OCI-LY3 (cell line): ENCODE measurements around the gene CTF1.
"Not testable (repeated sequence)": the region's sequence is repeated elsewhere in the genome, so short reads cannot be mapped to it uniquely, and the experiment has no call there.

Experiments used
- H2AFZ ChIP-seq: fragments of 200-600, 300-600 bp; shearing (Covaris generic); 2 replicates; pipeline ENCODE4 v1.6.0; 2014; ENCODE audit warnings: antibody characterized with exemption, low read depth, low read length
- H3K27ac ChIP-seq: fragments of 200-600, 300-600 bp; sonication (generic); 2 replicates; pipeline ENCODE4 v1.5.1; 2014; ENCODE audit warnings: mild to moderate bottlenecking, low read length, moderate library complexity, mixed read lengths
- H3K27me3 ChIP-seq: fragments of 200-600, 300-600 bp; sonication (generic); 2 replicates; pipeline ENCODE4 v1.6.1; 2014; ENCODE audit warnings: low read depth, low read length, mixed read lengths
- H3K36me3 ChIP-seq: fragments of 200-600, 300-600 bp; sonication (generic); replicated peaks from 2 replicates; pipeline ENCODE3; 2014; ENCODE audit warnings: low read depth, low read length, mixed read lengths
- H3K4me1 ChIP-seq: fragments of 300-600, 200-600 bp; sonication (generic); 2 replicates; pipeline ENCODE4 v1.6.1; 2014; ENCODE audit warnings: low read length, mixed read lengths
- H3K4me2 ChIP-seq: fragments of 200-600, 300-600 bp; sonication (generic); 2 replicates; pipeline ENCODE4 v1.6.1; 2014; ENCODE audit warnings: low read length, mixed read lengths
- H3K4me3 ChIP-seq: fragments of 300-600, 200-600 bp; sonication (generic); 2 replicates; pipeline ENCODE4 v1.5.1; 2014; ENCODE audit warnings: antibody characterized with exemption, mild to moderate bottlenecking, low read length, moderate library complexity
- H3K79me2 ChIP-seq: fragments of 300-600, 200-600 bp; shearing (Covaris generic); 2 replicates; pipeline ENCODE4 v1.6.1; 2014; ENCODE audit warnings: mild to moderate bottlenecking, low read length, mixed read lengths
- H3K9ac ChIP-seq: fragments of 300-600, 200-600 bp; shearing (Covaris generic); 2 replicates; pipeline ENCODE4 v1.6.0; 2014; ENCODE audit warnings: mild to moderate bottlenecking, low read length, moderate library complexity
- H3K9me3 ChIP-seq: fragments of 200-600, 300-600 bp; shearing (Covaris generic); 2 replicates; pipeline ENCODE4 v1.6.1; 2014; ENCODE audit warnings: low read length, mixed read lengths; ENCODE audit not compliant: insufficient read depth
- H4K20me1 ChIP-seq: fragments of 200-600, 300-600 bp; sonication (generic); 2 replicates; pipeline ENCODE4 v1.6.1; 2016; ENCODE audit warnings: low read length, mixed read lengths; ENCODE audit not compliant: insufficient read depth
- EZH2phosphoT487 ChIP-seq: fragments of 200-600 bp; shearing (Covaris generic); IDR thresholded peaks from 2 replicates; pipeline ENCODE4 v1.6.1; 2018; ENCODE audit warnings: antibody characterized with exemption, mixed run types, low read depth
- TF ChIP-seq, protein P1 (sequence below): fragments of 200-600, 300-600 bp; sonication (generic); IDR thresholded peaks from 2 replicates; pipeline ENCODE4 v1.5.1; 2014; ENCODE audit warnings: antibody characterized with exemption, low read length, low read depth

CTF1 gene

GRCh38 chr16:30930160-30930571 lies 33.8 kb downstream of the CTF1 start:
- H3K36me3 ChIP-seq, result peaks cover 3% of the 10 kb centered on the region
- H3K4me1 ChIP-seq, result no peaks in the 10 kb centered on the region
- H2AFZ ChIP-seq, result no peak overlapping the region
- no peak overlapping the region for H3K4me3 ChIP-seq
- H4K20me1 ChIP-seq, result no peaks in the 10 kb centered on the region
- H3K79me2 ChIP-seq, result no peaks in the 10 kb centered on the region
- H3K4me2 ChIP-seq, result no peak overlapping the region
- H3K27ac ChIP-seq, result no peak overlapping the region
- TF ChIP-seq, protein P1, sequence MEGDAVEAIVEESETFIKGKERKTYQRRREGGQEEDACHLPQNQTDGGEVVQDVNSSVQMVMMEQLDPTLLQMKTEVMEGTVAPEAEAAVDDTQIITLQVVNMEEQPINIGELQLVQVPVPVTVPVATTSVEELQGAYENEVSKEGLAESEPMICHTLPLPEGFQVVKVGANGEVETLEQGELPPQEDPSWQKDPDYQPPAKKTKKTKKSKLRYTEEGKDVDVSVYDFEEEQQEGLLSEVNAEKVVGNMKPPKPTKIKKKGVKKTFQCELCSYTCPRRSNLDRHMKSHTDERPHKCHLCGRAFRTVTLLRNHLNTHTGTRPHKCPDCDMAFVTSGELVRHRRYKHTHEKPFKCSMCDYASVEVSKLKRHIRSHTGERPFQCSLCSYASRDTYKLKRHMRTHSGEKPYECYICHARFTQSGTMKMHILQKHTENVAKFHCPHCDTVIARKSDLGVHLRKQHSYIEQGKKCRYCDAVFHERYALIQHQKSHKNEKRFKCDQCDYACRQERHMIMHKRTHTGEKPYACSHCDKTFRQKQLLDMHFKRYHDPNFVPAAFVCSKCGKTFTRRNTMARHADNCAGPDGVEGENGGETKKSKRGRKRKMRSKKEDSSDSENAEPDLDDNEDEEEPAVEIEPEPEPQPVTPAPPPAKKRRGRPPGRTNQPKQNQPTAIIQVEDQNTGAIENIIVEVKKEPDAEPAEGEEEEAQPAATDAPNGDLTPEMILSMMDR, result no peak
- no peak for TF ChIP-seq EZH2phosphoT487
- no peaks in the 10 kb centered on the region for H3K27me3 ChIP-seq
- no peaks in the 10 kb centered on the region for H3K9me3 ChIP-seq
- no peak overlapping the region for H3K9ac ChIP-seq

GRCh38 chr16:30931068-30931650 lies 34.7 kb downstream of the CTF1 start:
- Histone ChIP-seq H3K9me3 (no peaks in the 10 kb centered on the region), H3K79me2 (no peaks in the 10 kb centered on the region)
- no peak for TF ChIP-seq EZH2phosphoT487
- TF ChIP-seq, protein P1, result no peak

GRCh38 chr16:30934827-30935557 lies 38.6 kb downstream of the CTF1 start:
- Histone ChIP-seq H3K27ac (no peak overlapping the region), H3K4me1 (no peaks in the 10 kb centered on the region), H3K4me2 (no peak overlapping the region), H3K9me3 (no peaks in the 10 kb centered on the region), H3K27me3 (no peaks in the 10 kb centered on the region), H4K20me1 (no peaks in the 10 kb centered on the region), H2AFZ (no peak overlapping the region), H3K79me2 (no peaks in the 10 kb centered on the region), H3K4me3 (no peak overlapping the region), H3K9ac (no peak overlapping the region), H3K36me3 (peaks cover 3% of the 10 kb centered on the region)
- TF ChIP-seq, protein P1, result peak; percentile 47
- no peak for TF ChIP-seq EZH2phosphoT487

More at GRCh38 chr16:30931068-30931650, 34.7 kb downstream of the CTF1 start:
- H3K27ac ChIP-seq, result no peak overlapping the region
- H4K20me1 ChIP-seq, result no peaks in the 10 kb centered on the region
- H3K4me1 ChIP-seq, result no peaks in the 10 kb centered on the region
- no peak overlapping the region for H2AFZ ChIP-seq
- no peak overlapping the region for H3K9ac ChIP-seq
- H3K4me3 ChIP-seq, result no peak overlapping the region
- H3K4me2 ChIP-seq, result no peak overlapping the region
- peaks cover 3% of the 10 kb centered on the region for H3K36me3 ChIP-seq
- H3K27me3 ChIP-seq, result no peaks in the 10 kb centered on the region

DNA sequence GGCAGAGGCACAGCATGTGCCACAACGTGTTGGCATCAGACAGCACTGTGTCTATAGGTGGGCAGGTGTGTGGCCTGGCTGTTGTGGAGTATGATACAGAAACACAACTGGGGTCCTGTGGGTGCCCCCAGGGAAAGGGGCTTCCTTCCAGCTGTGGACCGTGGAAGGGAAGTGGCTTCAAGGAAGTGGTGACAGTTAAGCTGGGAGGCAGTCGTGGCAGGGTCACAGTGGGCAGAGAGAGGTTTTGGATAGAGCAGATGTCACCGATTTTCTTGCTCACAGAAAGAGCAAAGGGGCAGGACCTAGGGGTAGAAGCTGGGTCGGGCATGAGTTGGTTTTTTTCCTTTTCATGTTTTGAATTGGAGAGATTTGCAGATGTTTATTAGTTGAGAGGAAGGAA lies 41.3 kb downstream of the CTF1 start:
- TF ChIP-seq, protein P1, result no peak
- TF ChIP-seq EZH2phosphoT487, result no peak
- Histone ChIP-seq H3K9me3 (no peaks in the 10 kb centered on the region), H4K20me1 (no peaks in the 10 kb centered on the region), H3K27ac (no peak overlapping the region), H3K4me1 (peaks cover 9% of the 10 kb centered on the region), H3K4me3 (no peak overlapping the region), H2AFZ (no peak overlapping the region), H3K4me2 (no peak overlapping the region), H3K9ac (no peak overlapping the region), H3K36me3 (peaks cover 3% of the 10 kb centered on the region), H3K27me3 (no peaks in the 10 kb centered on the region), H3K79me2 (no peaks in the 10 kb centered on the region)

DNA sequence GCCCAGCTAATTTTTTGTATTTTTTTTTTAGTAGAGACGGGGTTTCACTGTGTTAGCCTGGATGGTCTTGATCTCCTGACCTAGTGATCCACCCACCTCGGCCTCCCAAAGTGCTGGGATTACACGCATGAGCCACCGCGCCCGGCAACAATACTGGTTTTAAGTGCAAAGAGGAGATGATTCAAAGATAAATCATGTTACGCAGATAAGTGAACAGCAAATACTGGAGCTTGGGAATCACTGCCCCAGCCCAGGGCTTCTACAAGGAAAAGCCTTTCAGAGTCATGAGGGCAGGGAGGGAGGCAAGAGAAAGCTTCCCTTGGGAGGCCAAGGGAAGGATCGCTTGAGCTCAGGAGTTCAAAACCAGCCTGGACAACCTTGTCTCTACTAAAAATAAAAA lies 43.2 kb downstream of the CTF1 start:
- not testable (repeated sequence) for H3K27me3 ChIP-seq, H3K27ac ChIP-seq, H3K4me2 ChIP-seq, H3K4me3 ChIP-seq, H3K4me1 ChIP-seq, H3K9me3 ChIP-seq, H3K79me2 ChIP-seq, H2AFZ ChIP-seq, H4K20me1 ChIP-seq, H3K36me3 ChIP-seq, H3K9ac ChIP-seq
